Type B pancreatic cell (in vitro differentiated cells): ENCODE data around the gene NEGR1. TPM values are rescaled to one million over a fixed set of nuclear protein-coding genes. Genes with fewer than 3 reads are reported as not detected.

Experiments
- DNase-seq: peaks from one replicate; pipeline ENCODE4 v3.0.0; 2021; ENCODE audit warnings: mixed read lengths; ENCODE audit not compliant: unreplicated experiment; ENCODE audit errors: extremely low spot score
- H3K27ac Mint-ChIP-seq: 2 replicates; pipeline ENCODE4 v1.8.0; 2021; ENCODE audit warnings: mild to moderate bottlenecking, mixed read lengths
- H3K27me3 Mint-ChIP-seq: 2 replicates; pipeline ENCODE4 v1.8.0; 2021; ENCODE audit warnings: mixed read lengths
- H3K36me3 Mint-ChIP-seq: 2 replicates; pipeline ENCODE4 v1.8.0; 2021; ENCODE audit warnings: mixed read lengths
- H3K4me1 Mint-ChIP-seq: one replicate; pipeline ENCODE4 v1.8.0; 2021; ENCODE audit warnings: mixed read lengths; ENCODE audit not compliant: unreplicated experiment
- H3K4me3 Mint-ChIP-seq: 2 replicates; pipeline ENCODE4 v1.8.0; 2021; ENCODE audit warnings: mild to moderate bottlenecking, mixed read lengths
- H3K9me3 Mint-ChIP-seq: 2 replicates; pipeline ENCODE4 v1.8.0; 2021; ENCODE audit warnings: mixed read lengths
- total RNA-seq: library from RNA; stranded (reverse); gene quantifications from 2 replicates; pipeline ENCODE4 v1.2.1, GENCODE V29; 2021; ENCODE audit warnings: low replicate concordance
- TF ChIP-seq, protein P1 (sequence below): fragments of 200-600 bp; sonication (generic); conservative IDR thresholded peaks from 2 replicates; pipeline ENCODE4 v1.5.0; 2021; ENCODE audit warnings: antibody characterized with exemption, mild to moderate bottlenecking

The NEGR1 gene
- total RNA-seq, 1 donor from 2014 or later, result 22.5 TPM

GRCh38 chr1:71831646-71832045, 450.7 kb downstream of the NEGR1 start:
- H3K4me1 Mint-ChIP-seq, result no peaks in the 10 kb centered on the region
- H3K9me3 Mint-ChIP-seq, result no peaks in the 10 kb centered on the region
- no peak overlapping the region for H3K4me3 Mint-ChIP-seq
- no peaks in the 10 kb centered on the region for H3K27me3 Mint-ChIP-seq
- DNase-seq, result no peak
- no peak overlapping the region for H3K27ac Mint-ChIP-seq
- TF ChIP-seq, protein P1, sequence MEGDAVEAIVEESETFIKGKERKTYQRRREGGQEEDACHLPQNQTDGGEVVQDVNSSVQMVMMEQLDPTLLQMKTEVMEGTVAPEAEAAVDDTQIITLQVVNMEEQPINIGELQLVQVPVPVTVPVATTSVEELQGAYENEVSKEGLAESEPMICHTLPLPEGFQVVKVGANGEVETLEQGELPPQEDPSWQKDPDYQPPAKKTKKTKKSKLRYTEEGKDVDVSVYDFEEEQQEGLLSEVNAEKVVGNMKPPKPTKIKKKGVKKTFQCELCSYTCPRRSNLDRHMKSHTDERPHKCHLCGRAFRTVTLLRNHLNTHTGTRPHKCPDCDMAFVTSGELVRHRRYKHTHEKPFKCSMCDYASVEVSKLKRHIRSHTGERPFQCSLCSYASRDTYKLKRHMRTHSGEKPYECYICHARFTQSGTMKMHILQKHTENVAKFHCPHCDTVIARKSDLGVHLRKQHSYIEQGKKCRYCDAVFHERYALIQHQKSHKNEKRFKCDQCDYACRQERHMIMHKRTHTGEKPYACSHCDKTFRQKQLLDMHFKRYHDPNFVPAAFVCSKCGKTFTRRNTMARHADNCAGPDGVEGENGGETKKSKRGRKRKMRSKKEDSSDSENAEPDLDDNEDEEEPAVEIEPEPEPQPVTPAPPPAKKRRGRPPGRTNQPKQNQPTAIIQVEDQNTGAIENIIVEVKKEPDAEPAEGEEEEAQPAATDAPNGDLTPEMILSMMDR, result no peak
- H3K36me3 Mint-ChIP-seq, result no peaks in the 10 kb centered on the region

DNA sequence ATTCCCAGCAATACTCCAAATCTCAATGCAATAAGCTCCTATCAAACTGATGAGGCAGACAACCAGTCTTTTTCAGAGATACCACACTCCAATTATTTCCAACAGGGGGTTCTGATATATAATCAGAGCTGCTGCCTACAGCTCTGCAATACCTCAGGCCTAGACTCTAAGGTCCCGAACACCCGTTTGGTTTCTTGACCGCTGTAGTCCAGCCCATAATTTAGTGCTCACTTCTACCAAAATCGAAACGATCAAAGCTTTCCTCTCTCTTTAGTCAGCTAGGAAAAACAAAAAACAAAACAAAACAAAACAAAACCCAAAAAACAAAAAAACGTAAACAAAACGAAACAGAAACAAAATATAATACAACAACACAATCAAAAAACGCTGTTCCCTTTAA, 453.0 kb downstream of the NEGR1 start:
- Mint-ChIP-seq H3K4me1 (no peaks in the 10 kb centered on the region), H3K27ac (no peak overlapping the region), H3K36me3 (no peaks in the 10 kb centered on the region), H3K4me3 (no peak overlapping the region), H3K27me3 (no peaks in the 10 kb centered on the region), H3K9me3 (no peaks in the 10 kb centered on the region)
- TF ChIP-seq, protein P1, result no peak
- DNase-seq, result no peak

DNA sequence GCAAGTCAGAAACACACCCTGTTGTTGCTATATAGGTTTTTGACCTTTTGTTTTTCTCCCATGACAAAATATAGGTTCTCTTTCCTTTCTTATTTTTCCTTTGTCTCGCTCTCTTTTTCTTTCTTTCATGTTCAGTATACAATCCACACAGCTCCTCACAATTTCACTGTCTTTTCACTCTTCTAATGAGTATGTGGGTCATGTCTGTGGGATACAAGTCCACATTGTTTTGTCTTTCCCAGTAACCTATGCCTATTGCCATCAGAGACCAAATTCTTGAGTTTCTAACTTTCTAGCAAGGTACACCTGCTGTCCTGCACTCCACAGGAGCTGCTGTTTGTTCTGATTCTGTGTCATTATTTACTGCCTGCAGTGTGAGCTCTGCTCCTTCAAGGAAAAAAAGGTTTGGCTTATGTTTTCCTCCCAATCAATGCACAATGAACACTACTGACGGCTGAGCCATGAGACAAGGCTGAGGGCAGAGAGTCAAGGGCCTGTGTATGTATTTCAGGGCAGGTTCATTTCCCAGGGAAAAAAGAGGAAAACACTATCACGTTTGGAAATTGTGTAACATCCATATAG, 453.8 kb downstream of the NEGR1 start:
- H3K27me3 Mint-ChIP-seq, result no peaks in the 10 kb centered on the region
- TF ChIP-seq, protein P1, result no peak
- no peaks in the 10 kb centered on the region for H3K4me1 Mint-ChIP-seq
- no peak overlapping the region for H3K27ac Mint-ChIP-seq
- DNase-seq, result no peak
- no peaks in the 10 kb centered on the region for H3K36me3 Mint-ChIP-seq
- H3K9me3 Mint-ChIP-seq, result no peaks in the 10 kb centered on the region
- no peak overlapping the region for H3K4me3 Mint-ChIP-seq

GRCh38 chr1:71823708-71824305, 458.5 kb downstream of the NEGR1 start:
- no peaks in the 10 kb centered on the region for H3K36me3 Mint-ChIP-seq
- no peaks in the 10 kb centered on the region for H3K27me3 Mint-ChIP-seq
- TF ChIP-seq, protein P1, result no peak
- peaks cover 5% of the 10 kb centered on the region for H3K9me3 Mint-ChIP-seq
- no peak for DNase-seq
- no peaks in the 10 kb centered on the region for H3K4me1 Mint-ChIP-seq
- no peak overlapping the region for H3K4me3 Mint-ChIP-seq
- H3K27ac Mint-ChIP-seq, result no peak overlapping the region

GRCh38 chr1:71817028-71817427, 465.3 kb downstream of the NEGR1 start:
- Mint-ChIP-seq H3K27me3 (peaks cover 16% of the 10 kb centered on the region), H3K9me3 (peaks cover 5% of the 10 kb centered on the region), H3K4me1 (no peaks in the 10 kb centered on the region), H3K4me3 (no peak overlapping the region), H3K27ac (no peak overlapping the region), H3K36me3 (no peaks in the 10 kb centered on the region)
- TF ChIP-seq, protein P1, result no peak
- DNase-seq, result no peak
